HCT116 (cell line): ENCODE data around the gene ARSB.

Source experiments
- CEBPB ChIP-seq: IDR thresholded peaks from 2 replicates; pipeline ENCODE4 v1.6.1; 2012; ENCODE audit warnings: low read depth
- EZH2 ChIP-seq: fragments of 200-600 bp; sonication (generic); IDR thresholded peaks from 2 replicates; pipeline ENCODE4 v1.6.1; 2017; ENCODE audit warnings: antibody characterized with exemption, mixed run types
- JUND ChIP-seq: IDR thresholded peaks from 2 replicates; pipeline ENCODE4 v1.6.1; 2012
- POLR2A ChIP-seq: IDR thresholded peaks from 2 replicates; pipeline ENCODE4 v1.7.0; 2011; ENCODE audit warnings: borderline replicate concordance; ENCODE audit not compliant: insufficient read depth, insufficient read length; ENCODE audit errors: extremely low read depth
- POLR2AphosphoS5 ChIP-seq: IDR thresholded peaks from 2 replicates; pipeline ENCODE4 v1.6.1; 2011; ENCODE audit warnings: mild to moderate bottlenecking, low read depth, low read length, moderate library complexity
- RAD21 ChIP-seq: IDR thresholded peaks from 2 replicates; pipeline ENCODE4 v1.6.1; 2012; ENCODE audit warnings: low read depth, mild to moderate bottlenecking
- SP1 ChIP-seq: IDR thresholded peaks from 2 replicates; pipeline ENCODE4 v1.6.1; 2012; ENCODE audit warnings: low read depth
- ZFX ChIP-seq: fragments of 450-650 bp; IDR thresholded peaks from 2 replicates; pipeline ENCODE4 v1.6.1; 2017
- ZNF274 ChIP-seq: fragments of 200-500 bp; sonication (Bioruptor generic); IDR thresholded peaks from 2 replicates; pipeline ENCODE4 v1.6.1; 2014; ENCODE audit warnings: mild to moderate bottlenecking, low read depth, low read length, inconsistent platforms
- TF ChIP-seq, protein P1 (sequence below): IDR thresholded peaks from 2 replicates; pipeline ENCODE4 v1.6.1; 2012
- TF ChIP-seq, protein P2 (sequence below), 3 experiments: fragments of 200-600 bp in 1 of 3; sonication (generic) in 1 of 3; IDR thresholded peaks in 2 of 3; conservative IDR thresholded peaks in 1 of 3; 2 replicates each; pipeline ENCODE4 v1.5.1; 2012 to 2017; ENCODE audit warnings: low read depth in 2 of 3, low read length in 2 of 3, antibody characterized with exemption in 1 of 3, borderline replicate concordance in 1 of 3, control low read depth in 1 of 3, mild to moderate bottlenecking in 1 of 3, mixed read lengths in 1 of 3, mixed run types in 1 of 3, moderate library complexity in 1 of 3; ENCODE audit not compliant: insufficient read depth in 1 of 3

- TF ChIP-seq, protein P1, sequence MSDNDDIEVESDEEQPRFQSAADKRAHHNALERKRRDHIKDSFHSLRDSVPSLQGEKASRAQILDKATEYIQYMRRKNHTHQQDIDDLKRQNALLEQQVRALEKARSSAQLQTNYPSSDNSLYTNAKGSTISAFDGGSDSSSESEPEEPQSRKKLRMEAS, result no peak
- TF ChIP-seq POLR2AphosphoS5 (no peak), RAD21 (no peak), JUND (no peak), CEBPB (no peak), POLR2A (no peak), EZH2 (no peak), ZNF274 (no peak), ZFX (no peak), SP1 (no peak)
- TF ChIP-seq, protein P2, sequence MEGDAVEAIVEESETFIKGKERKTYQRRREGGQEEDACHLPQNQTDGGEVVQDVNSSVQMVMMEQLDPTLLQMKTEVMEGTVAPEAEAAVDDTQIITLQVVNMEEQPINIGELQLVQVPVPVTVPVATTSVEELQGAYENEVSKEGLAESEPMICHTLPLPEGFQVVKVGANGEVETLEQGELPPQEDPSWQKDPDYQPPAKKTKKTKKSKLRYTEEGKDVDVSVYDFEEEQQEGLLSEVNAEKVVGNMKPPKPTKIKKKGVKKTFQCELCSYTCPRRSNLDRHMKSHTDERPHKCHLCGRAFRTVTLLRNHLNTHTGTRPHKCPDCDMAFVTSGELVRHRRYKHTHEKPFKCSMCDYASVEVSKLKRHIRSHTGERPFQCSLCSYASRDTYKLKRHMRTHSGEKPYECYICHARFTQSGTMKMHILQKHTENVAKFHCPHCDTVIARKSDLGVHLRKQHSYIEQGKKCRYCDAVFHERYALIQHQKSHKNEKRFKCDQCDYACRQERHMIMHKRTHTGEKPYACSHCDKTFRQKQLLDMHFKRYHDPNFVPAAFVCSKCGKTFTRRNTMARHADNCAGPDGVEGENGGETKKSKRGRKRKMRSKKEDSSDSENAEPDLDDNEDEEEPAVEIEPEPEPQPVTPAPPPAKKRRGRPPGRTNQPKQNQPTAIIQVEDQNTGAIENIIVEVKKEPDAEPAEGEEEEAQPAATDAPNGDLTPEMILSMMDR (IDR thresholded peaks at IDR 0.05 in 2 of 3, conservative IDR thresholded peaks at IDR 0.05 in 1 of 3; ENCODE audit: borderline replicate concordance in 1 of 3, insufficient read depth in 1 of 3, low read depth in 2 of 3, low read length in 2 of 3), result no peak
Measured at GRCh38 chr5:78824831-78825281, 160.3 kb downstream of the ARSB start.
